HepG2 (cell line): ENCODE measurements around the gene GRIN3B. TPM values are rescaled to one million over a fixed set of nuclear protein-coding genes. Genes with fewer than 3 reads are reported as not detected.

Experiments used
- CC2D1A ChIP-seq: sonication (generic); formaldehyde crosslinking; IDR thresholded peaks from 2 replicates; pipeline ENCODE4 v1.8.1; 2023; ENCODE audit warnings: mild to moderate bottlenecking, missing genetic modification reagents
- DR1 ChIP-seq: sonication (generic); formaldehyde crosslinking; IDR thresholded peaks from 2 replicates; pipeline ENCODE4 v1.8.0; 2021; ENCODE audit warnings: mild to moderate bottlenecking, missing genetic modification reagents, inconsistent platforms
- FOSL2 ChIP-seq: sonication (generic); formaldehyde crosslinking; IDR thresholded peaks from 2 replicates; pipeline ENCODE4 v1.4.0; 2020; ENCODE audit warnings: missing genetic modification reagents
- KDM2A ChIP-seq: sonication (generic); formaldehyde crosslinking; IDR thresholded peaks from 2 replicates; pipeline ENCODE4 v1.4.0; 2020; ENCODE audit warnings: low read depth, missing genetic modification reagents, borderline replicate concordance
- MAFG ChIP-seq: sonication (generic); formaldehyde crosslinking; IDR thresholded peaks from 2 replicates; pipeline ENCODE4 v1.5.1; 2020; ENCODE audit warnings: mild to moderate bottlenecking, missing genetic modification reagents
- NFE2L2 ChIP-seq: fragments of 150-350 bp; IDR thresholded peaks from 2 replicates; pipeline ENCODE4 v1.6.1; 2014; ENCODE audit warnings: low read length
- PHB2 ChIP-seq: fragments of 450-650 bp; IDR thresholded peaks from 2 replicates; pipeline ENCODE4 v1.6.1; 2018; ENCODE audit not compliant: partially characterized antibody
- PPARG ChIP-seq: conservative IDR thresholded peaks from 2 replicates; pipeline ENCODE4 v1.6.1; 2016; ENCODE audit warnings: missing biosample characterization, missing genetic modification reagents
- ZNF317 ChIP-seq: sonication (generic); formaldehyde crosslinking; IDR thresholded peaks from 2 replicates; pipeline ENCODE4 v1.5.0; 2020; ENCODE audit warnings: mild to moderate bottlenecking, missing genetic modification reagents
- polyA plus RNA-seq, 8 experiments: library from polyadenylated mRNA; depleted of rRNA in 3 of 8; stranded (reverse) in 7 of 8; unstranded in 1 of 8; fragments of >200 nt; fragmentation: Illumina TruSeq in 4 of 8; extraction: Trizol in 4 of 8; gene quantifications; 2 replicates each; pipeline versions ENCODE4 v1.2.1 to v1.2.3, GENCODE V29; 2011 to 2016; ENCODE audit warnings: low read depth in 4 of 8, missing spikeins in 1 of 8, mixed read lengths in 1 of 8; ENCODE audit not compliant: insufficient read depth in 1 of 8
- total RNA-seq, 5 experiments: library from RNA; depleted of rRNA; stranded (reverse); fragments of >200 nt; fragmentation: Illumina TruSeq; extraction: Trizol; gene quantifications; 2 replicates each; pipeline ENCODE4 v1.2.3, GENCODE V29; 2016; ENCODE audit warnings: low read depth in 1 of 5
- TF ChIP-seq, protein P1 (sequence below): IDR thresholded peaks from 2 replicates; pipeline ENCODE4 v1.6.1; 2016; ENCODE audit warnings: missing compliant biosample characterization, missing genetic modification reagents, borderline replicate concordance
- TF ChIP-seq, protein P2 (sequence below): sonication (generic); formaldehyde crosslinking; IDR thresholded peaks from one replicate; pipeline ENCODE4 v1.5.1; 2020; ENCODE audit warnings: mild to moderate bottlenecking, missing genetic modification reagents; ENCODE audit errors: not compliant biosample characterization
- TF ChIP-seq, protein P3 (sequence below), 2 experiments: sonication (generic) in 1 of 2; formaldehyde crosslinking in 1 of 2; IDR thresholded peaks; 2 replicates each; pipeline versions ENCODE4 v1.4.0 to v1.6.1; 2016 to 2020; ENCODE audit warnings: borderline replicate concordance in 1 of 2, low read depth in 1 of 2, mild to moderate bottlenecking in 1 of 2, missing genetic modification reagents in 1 of 2
- TF ChIP-seq, protein P4 (sequence below): sonication (generic); formaldehyde crosslinking; IDR thresholded peaks from 2 replicates; pipeline ENCODE4 v1.4.0; 2020; ENCODE audit warnings: mild to moderate bottlenecking, missing genetic modification reagents

Gene GRIN3B
- total and polyA plus RNA-seq, 2 of the 13 experiments (the other 11 are each of a cell fraction or from before 2014, with no cell fraction given), result 0.07 to 0.20 TPM

DNA sequence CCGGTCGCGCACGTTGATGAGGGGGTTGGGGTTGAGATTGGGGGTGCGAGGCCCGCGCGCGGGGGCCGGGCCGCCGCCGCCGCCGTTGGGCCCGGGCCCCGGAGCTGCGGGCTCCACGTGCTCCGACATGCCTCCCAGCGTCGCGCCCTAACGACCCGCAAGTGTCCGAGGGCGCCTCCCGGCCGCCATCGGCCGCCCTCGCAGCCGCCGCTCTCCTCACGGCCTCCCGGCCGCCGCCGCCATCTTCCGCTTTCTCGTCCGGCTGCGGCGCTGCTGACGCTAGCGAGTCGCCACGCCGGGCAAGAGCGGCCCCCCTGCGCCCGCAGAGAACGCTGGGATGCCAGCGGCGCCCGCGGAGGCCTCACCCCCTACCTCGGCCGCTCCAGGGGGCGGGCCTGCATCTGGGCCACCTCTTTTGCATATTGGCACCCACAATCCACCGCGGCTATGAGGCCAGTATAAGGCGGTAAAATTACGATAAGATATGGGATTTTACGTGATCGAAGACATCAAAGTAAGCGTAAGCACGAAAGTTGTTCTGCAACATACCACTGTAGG, 20.7 kb downstream of the GRIN3B start, which contains the start of gene TMEM259 (continued):
- peak; percentile 17; the same call in 1 of the 2 replicates for TF ChIP-seq PPARG (CRISPR knock-in tag)
- TF ChIP-seq, protein P1, sequence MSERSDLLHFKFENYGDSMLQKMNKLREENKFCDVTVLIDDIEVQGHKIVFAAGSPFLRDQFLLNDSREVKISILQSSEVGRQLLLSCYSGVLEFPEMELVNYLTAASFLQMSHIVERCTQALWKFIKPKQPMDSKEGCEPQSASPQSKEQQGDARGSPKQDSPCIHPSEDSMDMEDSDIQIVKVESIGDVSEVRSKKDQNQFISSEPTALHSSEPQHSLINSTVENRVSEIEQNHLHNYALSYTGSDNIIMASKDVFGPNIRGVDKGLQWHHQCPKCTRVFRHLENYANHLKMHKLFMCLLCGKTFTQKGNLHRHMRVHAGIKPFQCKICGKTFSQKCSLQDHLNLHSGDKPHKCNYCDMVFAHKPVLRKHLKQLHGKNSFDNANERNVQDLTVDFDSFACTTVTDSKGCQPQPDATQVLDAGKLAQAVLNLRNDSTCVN (CRISPR knock-in tag), result no peak
- no peak for TF ChIP-seq DR1 (CRISPR knock-in tag)
- TF ChIP-seq FOSL2, result no peak
- TF ChIP-seq, protein P2, sequence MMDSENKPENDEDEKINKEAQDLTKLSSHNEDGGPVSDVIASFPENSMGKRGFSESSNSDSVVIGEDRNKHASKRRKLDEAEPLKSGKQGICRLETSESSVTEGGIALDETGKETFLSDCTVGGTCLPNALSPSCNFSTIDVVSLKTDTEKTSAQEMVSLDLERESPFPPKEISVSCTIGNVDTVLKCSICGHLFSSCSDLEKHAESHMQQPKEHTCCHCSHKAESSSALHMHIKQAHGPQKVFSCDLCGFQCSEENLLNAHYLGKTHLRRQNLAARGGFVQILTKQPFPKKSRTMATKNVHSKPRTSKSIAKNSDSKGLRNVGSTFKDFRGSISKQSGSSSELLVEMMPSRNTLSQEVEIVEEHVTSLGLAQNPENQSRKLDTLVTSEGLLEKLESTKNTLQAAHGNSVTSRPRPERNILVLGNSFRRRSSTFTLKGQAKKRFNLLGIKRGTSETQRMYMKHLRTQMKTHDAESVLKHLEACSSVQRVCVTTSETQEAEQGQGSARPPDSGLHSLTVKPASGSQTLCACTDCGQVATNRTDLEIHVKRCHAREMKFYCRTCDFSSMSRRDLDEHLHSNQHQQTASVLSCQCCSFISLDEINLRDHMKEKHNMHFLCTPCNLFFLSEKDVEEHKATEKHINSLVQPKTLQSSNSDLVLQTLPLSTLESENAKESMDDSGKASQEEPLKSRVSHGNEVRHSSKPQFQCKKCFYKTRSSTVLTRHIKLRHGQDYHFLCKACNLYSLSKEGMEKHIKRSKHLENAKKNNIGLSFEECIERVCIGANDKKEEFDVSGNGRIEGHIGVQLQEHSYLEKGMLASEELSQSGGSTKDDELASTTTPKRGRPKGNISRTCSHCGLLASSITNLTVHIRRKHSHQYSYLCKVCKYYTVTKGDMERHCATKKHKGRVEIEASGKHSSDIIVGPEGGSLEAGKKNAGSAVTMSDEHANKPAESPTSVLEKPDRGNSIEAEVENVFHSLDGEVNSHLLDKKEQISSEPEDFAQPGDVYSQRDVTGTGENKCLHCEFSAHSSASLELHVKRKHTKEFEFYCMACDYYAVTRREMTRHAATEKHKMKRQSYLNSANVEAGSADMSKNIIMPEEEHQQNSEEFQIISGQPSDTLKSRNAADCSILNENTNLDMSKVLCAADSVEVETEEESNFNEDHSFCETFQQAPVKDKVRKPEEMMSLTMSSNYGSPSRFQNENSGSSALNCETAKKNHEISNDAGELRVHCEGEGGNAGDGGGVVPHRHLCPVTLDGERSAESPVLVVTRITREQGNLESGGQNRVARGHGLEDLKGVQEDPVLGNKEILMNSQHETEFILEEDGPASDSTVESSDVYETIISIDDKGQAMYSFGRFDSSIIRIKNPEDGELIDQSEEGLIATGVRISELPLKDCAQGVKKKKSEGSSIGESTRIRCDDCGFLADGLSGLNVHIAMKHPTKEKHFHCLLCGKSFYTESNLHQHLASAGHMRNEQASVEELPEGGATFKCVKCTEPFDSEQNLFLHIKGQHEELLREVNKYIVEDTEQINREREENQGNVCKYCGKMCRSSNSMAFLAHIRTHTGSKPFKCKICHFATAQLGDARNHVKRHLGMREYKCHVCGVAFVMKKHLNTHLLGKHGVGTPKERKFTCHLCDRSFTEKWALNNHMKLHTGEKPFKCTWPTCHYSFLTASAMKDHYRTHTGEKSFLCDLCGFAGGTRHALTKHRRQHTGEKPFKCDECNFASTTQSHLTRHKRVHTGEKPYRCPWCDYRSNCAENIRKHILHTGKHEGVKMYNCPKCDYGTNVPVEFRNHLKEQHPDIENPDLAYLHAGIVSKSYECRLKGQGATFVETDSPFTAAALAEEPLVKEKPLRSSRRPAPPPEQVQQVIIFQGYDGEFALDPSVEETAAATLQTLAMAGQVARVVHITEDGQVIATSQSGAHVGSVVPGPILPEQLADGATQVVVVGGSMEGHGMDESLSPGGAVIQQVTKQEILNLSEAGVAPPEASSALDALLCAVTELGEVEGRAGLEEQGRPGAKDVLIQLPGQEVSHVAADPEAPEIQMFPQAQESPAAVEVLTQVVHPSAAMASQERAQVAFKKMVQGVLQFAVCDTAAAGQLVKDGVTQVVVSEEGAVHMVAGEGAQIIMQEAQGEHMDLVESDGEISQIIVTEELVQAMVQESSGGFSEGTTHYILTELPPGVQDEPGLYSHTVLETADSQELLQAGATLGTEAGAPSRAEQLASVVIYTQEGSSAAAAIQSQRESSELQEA (CRISPR knock-in tag), result no peak
- no peak for TF ChIP-seq NFE2L2
- TF ChIP-seq KDM2A (CRISPR knock-in tag), result peak; percentile 85
- no peak for TF ChIP-seq CC2D1A (CRISPR knock-in tag)
- no peak for TF ChIP-seq ZNF317 (CRISPR knock-in tag)
- no peak for TF ChIP-seq MAFG (CRISPR knock-in tag)
- TF ChIP-seq, protein P3, sequence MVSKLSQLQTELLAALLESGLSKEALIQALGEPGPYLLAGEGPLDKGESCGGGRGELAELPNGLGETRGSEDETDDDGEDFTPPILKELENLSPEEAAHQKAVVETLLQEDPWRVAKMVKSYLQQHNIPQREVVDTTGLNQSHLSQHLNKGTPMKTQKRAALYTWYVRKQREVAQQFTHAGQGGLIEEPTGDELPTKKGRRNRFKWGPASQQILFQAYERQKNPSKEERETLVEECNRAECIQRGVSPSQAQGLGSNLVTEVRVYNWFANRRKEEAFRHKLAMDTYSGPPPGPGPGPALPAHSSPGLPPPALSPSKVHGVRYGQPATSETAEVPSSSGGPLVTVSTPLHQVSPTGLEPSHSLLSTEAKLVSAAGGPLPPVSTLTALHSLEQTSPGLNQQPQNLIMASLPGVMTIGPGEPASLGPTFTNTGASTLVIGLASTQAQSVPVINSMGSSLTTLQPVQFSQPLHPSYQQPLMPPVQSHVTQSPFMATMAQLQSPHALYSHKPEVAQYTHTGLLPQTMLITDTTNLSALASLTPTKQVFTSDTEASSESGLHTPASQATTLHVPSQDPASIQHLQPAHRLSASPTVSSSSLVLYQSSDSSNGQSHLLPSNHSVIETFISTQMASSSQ (IDR thresholded peaks at IDR 0.05; ENCODE audit: low read depth), result no peak
- TF ChIP-seq, protein P3 (CRISPR knock-in tag; IDR thresholded peaks at IDR 0.05; ENCODE audit: borderline replicate concordance), result no peak; the same call in 1 of the 2 replicates
- no peak for TF ChIP-seq PHB2
- TF ChIP-seq, protein P4, sequence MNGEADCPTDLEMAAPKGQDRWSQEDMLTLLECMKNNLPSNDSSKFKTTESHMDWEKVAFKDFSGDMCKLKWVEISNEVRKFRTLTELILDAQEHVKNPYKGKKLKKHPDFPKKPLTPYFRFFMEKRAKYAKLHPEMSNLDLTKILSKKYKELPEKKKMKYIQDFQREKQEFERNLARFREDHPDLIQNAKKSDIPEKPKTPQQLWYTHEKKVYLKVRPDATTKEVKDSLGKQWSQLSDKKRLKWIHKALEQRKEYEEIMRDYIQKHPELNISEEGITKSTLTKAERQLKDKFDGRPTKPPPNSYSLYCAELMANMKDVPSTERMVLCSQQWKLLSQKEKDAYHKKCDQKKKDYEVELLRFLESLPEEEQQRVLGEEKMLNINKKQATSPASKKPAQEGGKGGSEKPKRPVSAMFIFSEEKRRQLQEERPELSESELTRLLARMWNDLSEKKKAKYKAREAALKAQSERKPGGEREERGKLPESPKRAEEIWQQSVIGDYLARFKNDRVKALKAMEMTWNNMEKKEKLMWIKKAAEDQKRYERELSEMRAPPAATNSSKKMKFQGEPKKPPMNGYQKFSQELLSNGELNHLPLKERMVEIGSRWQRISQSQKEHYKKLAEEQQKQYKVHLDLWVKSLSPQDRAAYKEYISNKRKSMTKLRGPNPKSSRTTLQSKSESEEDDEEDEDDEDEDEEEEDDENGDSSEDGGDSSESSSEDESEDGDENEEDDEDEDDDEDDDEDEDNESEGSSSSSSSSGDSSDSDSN, result no peak
